HepG2 (cell line): ENCODE data around the gene CFL1. TPM values are rescaled to one million over a fixed set of nuclear protein-coding genes. Genes with fewer than 3 reads are reported as not detected.

Experiments used
- ARNT2 ChIP-seq: sonication (generic); formaldehyde crosslinking; IDR thresholded peaks from 2 replicates; pipeline ENCODE4 v1.8.0; 2022; ENCODE audit warnings: mild to moderate bottlenecking, low read depth, missing genetic modification reagents, moderate library complexity
- ETV5 ChIP-seq: IDR thresholded peaks from 2 replicates; pipeline ENCODE4 v1.6.1; 2018; ENCODE audit warnings: missing biosample characterization, missing genetic modification reagents, inconsistent platforms, borderline replicate concordance
- GATAD2A ChIP-seq: IDR thresholded peaks from 2 replicates; pipeline ENCODE4 v1.6.1; 2016
- KLF15 ChIP-seq: sonication (generic); formaldehyde crosslinking; IDR thresholded peaks from 2 replicates; pipeline ENCODE4 v1.8.1; 2023; ENCODE audit warnings: borderline replicate concordance, mild to moderate bottlenecking, inconsistent platforms, missing genetic modification reagents, mixed read lengths
- LCORL ChIP-seq, 2 experiments: fragments of 450-650 bp in 1 of 2; sonication (generic) in 1 of 2; formaldehyde crosslinking in 1 of 2; IDR thresholded peaks; 2 replicates each; pipeline versions ENCODE4 v1.5.0 to v1.6.1; 2017 to 2020; ENCODE audit warnings: antibody characterized with exemption in 1 of 2, missing genetic modification reagents in 1 of 2
- NR0B2 ChIP-seq: sonication (generic); formaldehyde crosslinking; IDR thresholded peaks from 2 replicates; pipeline ENCODE4 v1.4.0; 2020; ENCODE audit warnings: mild to moderate bottlenecking, missing genetic modification reagents
- NR3C1 ChIP-seq: sonication (generic); formaldehyde crosslinking; IDR thresholded peaks from 2 replicates; pipeline ENCODE4 v1.4.0; 2020; ENCODE audit warnings: missing genetic modification reagents
- SAP130 ChIP-seq: IDR thresholded peaks from 2 replicates; pipeline ENCODE4 v1.6.1; 2016; ENCODE audit warnings: low read depth
- SMARCE1 ChIP-seq: fragments of 450-650 bp; IDR thresholded peaks from 2 replicates; pipeline ENCODE4 v1.6.1; 2017; ENCODE audit warnings: borderline replicate concordance
- SNAI1 ChIP-seq: sonication (generic); formaldehyde crosslinking; IDR thresholded peaks from 2 replicates; pipeline ENCODE4 v1.5.0; 2020; ENCODE audit warnings: mild to moderate bottlenecking, missing genetic modification reagents, borderline replicate concordance
- SP5 ChIP-seq: IDR thresholded peaks from 2 replicates; pipeline ENCODE4 v1.6.1; 2016; ENCODE audit warnings: low read depth, borderline replicate concordance
- TGIF2 ChIP-seq: IDR thresholded peaks from 2 replicates; pipeline ENCODE4 v1.6.1; 2016; ENCODE audit warnings: control low read depth, missing compliant biosample characterization
- THAP11 ChIP-seq: IDR thresholded peaks from 2 replicates; pipeline ENCODE4 v1.6.1; 2016; ENCODE audit warnings: missing biosample characterization, missing genetic modification reagents
- ZC3H4 ChIP-seq: sonication (generic); formaldehyde crosslinking; IDR thresholded peaks from 2 replicates; pipeline ENCODE4 v1.4.0; 2020; ENCODE audit warnings: missing genetic modification reagents, borderline replicate concordance
- ZNF280B ChIP-seq: sonication (generic); formaldehyde crosslinking; IDR thresholded peaks from 2 replicates; pipeline ENCODE4 v1.5.0; 2020; ENCODE audit warnings: missing genetic modification reagents, mild to moderate bottlenecking, borderline replicate concordance
- ZNF350 ChIP-seq: sonication (generic); formaldehyde crosslinking; IDR thresholded peaks from 2 replicates; pipeline ENCODE4 v1.4.0; 2020; ENCODE audit warnings: mild to moderate bottlenecking, low read depth, missing genetic modification reagents, borderline replicate concordance
- ZNF556 ChIP-seq: sonication (generic); formaldehyde crosslinking; IDR thresholded peaks from 2 replicates; pipeline ENCODE4 v1.4.0; 2020; ENCODE audit warnings: mild to moderate bottlenecking, missing genetic modification reagents, borderline replicate concordance
- ZNF784 ChIP-seq: sonication (generic); formaldehyde crosslinking; IDR thresholded peaks from 2 replicates; pipeline ENCODE4 v1.5.1; 2020; ENCODE audit warnings: missing genetic modification reagents, mild to moderate bottlenecking, borderline replicate concordance
- ZSCAN20 ChIP-seq: sonication (generic); formaldehyde crosslinking; IDR thresholded peaks from 2 replicates; pipeline ENCODE4 v1.4.0; 2020; ENCODE audit warnings: missing genetic modification reagents, mild to moderate bottlenecking, borderline replicate concordance
- polyA plus RNA-seq, 8 experiments: library from polyadenylated mRNA; depleted of rRNA in 3 of 8; stranded (reverse) in 7 of 8; unstranded in 1 of 8; fragments of >200 nt; fragmentation: Illumina TruSeq in 4 of 8; extraction: Trizol in 4 of 8; gene quantifications; 2 replicates each; pipeline versions ENCODE4 v1.2.1 to v1.2.3, GENCODE V29; 2011 to 2016; ENCODE audit warnings: low read depth in 4 of 8, missing spikeins in 1 of 8, mixed read lengths in 1 of 8; ENCODE audit not compliant: insufficient read depth in 1 of 8
- total RNA-seq, 5 experiments: library from RNA; depleted of rRNA; stranded (reverse); fragments of >200 nt; fragmentation: Illumina TruSeq; extraction: Trizol; gene quantifications; 2 replicates each; pipeline ENCODE4 v1.2.3, GENCODE V29; 2016; ENCODE audit warnings: low read depth in 1 of 5
- TF ChIP-seq, protein P1 (sequence below): sonication (generic); formaldehyde crosslinking; IDR thresholded peaks from 2 replicates; pipeline ENCODE4 v1.5.1; 2020; ENCODE audit warnings: mild to moderate bottlenecking, moderate library complexity, missing genetic modification reagents

The CFL1 gene
- total and polyA plus RNA-seq, 2 of the 13 experiments (the other 11 are each of a cell fraction or from before 2014, with no cell fraction given), result 379 to 383 TPM

DNA sequence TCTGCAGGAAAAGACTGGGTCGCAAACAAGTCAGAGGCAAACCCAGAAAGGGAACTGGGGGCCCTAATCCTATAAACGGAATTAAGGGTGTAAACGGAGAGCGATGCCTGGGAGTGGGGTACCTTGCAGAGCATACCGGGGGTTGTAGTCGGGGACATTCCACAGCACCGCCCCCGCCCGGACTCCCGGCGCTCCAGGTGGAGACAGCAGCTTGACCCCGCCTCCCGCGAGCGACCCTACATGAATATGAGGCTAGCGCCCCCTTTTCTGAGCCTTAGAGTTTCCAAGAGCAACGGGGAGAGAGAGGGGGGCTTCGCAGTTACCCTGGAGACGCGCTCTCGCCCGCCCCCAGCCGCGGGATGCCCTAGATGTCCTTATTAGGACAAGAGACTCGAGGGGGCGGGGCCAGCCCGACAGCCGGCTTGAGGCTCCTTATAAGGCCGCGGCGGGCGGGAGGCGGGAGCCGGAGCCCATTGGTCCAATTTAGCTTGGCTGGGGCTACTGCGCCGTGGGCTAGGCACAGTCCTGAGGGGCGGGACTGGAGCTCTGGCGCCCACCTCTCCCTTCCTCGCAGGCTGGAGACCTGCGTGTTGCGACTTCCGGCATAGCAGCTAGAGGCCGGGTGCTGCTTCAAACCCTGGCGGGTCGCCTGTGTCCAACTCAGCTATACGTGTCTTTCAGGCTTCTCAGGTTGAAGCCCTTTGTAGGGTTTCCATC, 1.3 kb upstream of the CFL1 start (continued):
- no peak for TF ChIP-seq LCORL (IDR thresholded peaks at IDR 0.05)
- TF ChIP-seq LCORL (CRISPR knock-in tag; IDR thresholded peaks at IDR 0.05), result peak; percentile 45; the same call in 1 of the 2 replicates
- TF ChIP-seq ZNF556 (CRISPR knock-in tag), result 0 out of 2 replicates have a peak, but pooled peaks have one; percentile 61
- 0 out of 2 replicates have a peak, but pooled peaks have one; percentile 23 for TF ChIP-seq ZNF784 (CRISPR knock-in tag)
- TF ChIP-seq ARNT2, result no peak
- TF ChIP-seq SAP130 (CRISPR knock-in tag), result peak; percentile 85
- 0 out of 2 replicates have a peak, but pooled peaks have one; percentile 29 for TF ChIP-seq ZSCAN20 (CRISPR knock-in tag)
- no peak for TF ChIP-seq ZNF280B (CRISPR knock-in tag)
- no peak for TF ChIP-seq KLF15 (CRISPR knock-in tag)
- TF ChIP-seq THAP11 (CRISPR knock-in tag), result peak; percentile 79
- TF ChIP-seq ZNF350 (CRISPR knock-in tag), result 0 out of 2 replicates have a peak, but pooled peaks have one; percentile 9
- TF ChIP-seq, protein P1, sequence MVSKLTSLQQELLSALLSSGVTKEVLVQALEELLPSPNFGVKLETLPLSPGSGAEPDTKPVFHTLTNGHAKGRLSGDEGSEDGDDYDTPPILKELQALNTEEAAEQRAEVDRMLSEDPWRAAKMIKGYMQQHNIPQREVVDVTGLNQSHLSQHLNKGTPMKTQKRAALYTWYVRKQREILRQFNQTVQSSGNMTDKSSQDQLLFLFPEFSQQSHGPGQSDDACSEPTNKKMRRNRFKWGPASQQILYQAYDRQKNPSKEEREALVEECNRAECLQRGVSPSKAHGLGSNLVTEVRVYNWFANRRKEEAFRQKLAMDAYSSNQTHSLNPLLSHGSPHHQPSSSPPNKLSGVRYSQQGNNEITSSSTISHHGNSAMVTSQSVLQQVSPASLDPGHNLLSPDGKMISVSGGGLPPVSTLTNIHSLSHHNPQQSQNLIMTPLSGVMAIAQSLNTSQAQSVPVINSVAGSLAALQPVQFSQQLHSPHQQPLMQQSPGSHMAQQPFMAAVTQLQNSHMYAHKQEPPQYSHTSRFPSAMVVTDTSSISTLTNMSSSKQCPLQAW, result no peak; the same call in 1 of the 2 replicates
- 0 out of 2 replicates have a peak, but pooled peaks have one; percentile 20 for TF ChIP-seq NR0B2
- peak; percentile 43; the same call in 1 of the 2 replicates for TF ChIP-seq TGIF2 (CRISPR knock-in tag)
- no peak for TF ChIP-seq SNAI1 (CRISPR knock-in tag)
- TF ChIP-seq ZC3H4 (CRISPR knock-in tag), result peak; percentile 57; the same call in 1 of the 2 replicates
- TF ChIP-seq SP5 (CRISPR knock-in tag), result peak; percentile 65; the same call in 1 of the 2 replicates
- TF ChIP-seq GATAD2A, result no peak
- TF ChIP-seq NR3C1 (CRISPR knock-in tag), result no peak
- peak; percentile 82 for TF ChIP-seq ETV5 (CRISPR knock-in tag)
- no peak for TF ChIP-seq SMARCE1
